Measurements from ENCODE around the gene IDH3G.

The IDH3G gene

GRCh38 chrX:153816831-153817690 lies 22.9 kb upstream of the IDH3G start:
- no peak for DNase-seq (ENCODE audit: low spot score)

GRCh38 chrX:153814591-153815315 lies 20.6 kb upstream of the IDH3G start:
- DNase-seq (ENCODE audit: low spot score), result no peak

GRCh38 chrX:153813161-153813560 lies 19.0 kb upstream of the IDH3G start:
- DNase-seq (ENCODE audit: low spot score), result no peak

GRCh38 chrX:153812220-153812619 lies 18.0 kb upstream of the IDH3G start:
- no peak for DNase-seq (ENCODE audit: low spot score)

GRCh38 chrX:153807976-153808375 lies 13.8 kb upstream of the IDH3G start:
- no peak for DNase-seq (ENCODE audit: low spot score)

GRCh38 chrX:153806999-153807575 lies 12.9 kb upstream of the IDH3G start:
- DNase-seq (ENCODE audit: low spot score), result no peak

- DNase-seq (ENCODE audit: low spot score), result no peak
Observed at GRCh38 chrX:153805436-153805835, 11.3 kb upstream of the IDH3G start.

- no peak for DNase-seq (ENCODE audit: low spot score)
Observed at GRCh38 chrX:153804621-153805020, 10.4 kb upstream of the IDH3G start.

- DNase-seq (ENCODE audit: low spot score), result no peak
Observed at GRCh38 chrX:153804100-153804595, 10.0 kb upstream of the IDH3G start.

GRCh38 chrX:153803211-153804099 lies 9.3 kb upstream of the IDH3G start:
- no peak for DNase-seq (ENCODE audit: low spot score)

GRCh38 chrX:153802513-153803045 lies 8.4 kb upstream of the IDH3G start:
- no peak for DNase-seq (ENCODE audit: low spot score)

- DNase-seq (ENCODE audit: low spot score), result no peak
Observed at GRCh38 chrX:153801669-153802068, 7.5 kb upstream of the IDH3G start.

GRCh38 chrX:153800746-153801145 lies 6.6 kb upstream of the IDH3G start:
- DNase-seq (ENCODE audit: low spot score), result no peak

GRCh38 chrX:153800177-153800722 lies 6.1 kb upstream of the IDH3G start:
- DNase-seq (ENCODE audit: low spot score), result no peak

GRCh38 chrX:153799326-153799725 lies 5.2 kb upstream of the IDH3G start:
- DNase-seq (ENCODE audit: low spot score), result no peak

- DNase-seq (ENCODE audit: low spot score), result no peak
Observed at GRCh38 chrX:153797415-153798015, 3.3 kb upstream of the IDH3G start.

- no peak for DNase-seq (ENCODE audit: low spot score)
Observed at GRCh38 chrX:153794897-153795816, 982 bp upstream of the IDH3G start.

GRCh38 chrX:153793291-153793690 lies 884 bp downstream of the IDH3G start:
- DNase-seq (ENCODE audit: low spot score), result no peak

GRCh38 chrX:153792368-153792767 lies 1.8 kb downstream of the IDH3G start:
- no peak for DNase-seq (ENCODE audit: low spot score)

Measured in COLO829 (cell line).